NCI-H128 (cell line): ENCODE results near the gene SCN10A.

ENCODE experiments used
- DNase-seq: peaks from one replicate; lab custom pipeline; 2025; ENCODE audit not compliant: unreplicated experiment; lab: John Stamatoyannopoulos, UW

SCN10A gene

DNA sequence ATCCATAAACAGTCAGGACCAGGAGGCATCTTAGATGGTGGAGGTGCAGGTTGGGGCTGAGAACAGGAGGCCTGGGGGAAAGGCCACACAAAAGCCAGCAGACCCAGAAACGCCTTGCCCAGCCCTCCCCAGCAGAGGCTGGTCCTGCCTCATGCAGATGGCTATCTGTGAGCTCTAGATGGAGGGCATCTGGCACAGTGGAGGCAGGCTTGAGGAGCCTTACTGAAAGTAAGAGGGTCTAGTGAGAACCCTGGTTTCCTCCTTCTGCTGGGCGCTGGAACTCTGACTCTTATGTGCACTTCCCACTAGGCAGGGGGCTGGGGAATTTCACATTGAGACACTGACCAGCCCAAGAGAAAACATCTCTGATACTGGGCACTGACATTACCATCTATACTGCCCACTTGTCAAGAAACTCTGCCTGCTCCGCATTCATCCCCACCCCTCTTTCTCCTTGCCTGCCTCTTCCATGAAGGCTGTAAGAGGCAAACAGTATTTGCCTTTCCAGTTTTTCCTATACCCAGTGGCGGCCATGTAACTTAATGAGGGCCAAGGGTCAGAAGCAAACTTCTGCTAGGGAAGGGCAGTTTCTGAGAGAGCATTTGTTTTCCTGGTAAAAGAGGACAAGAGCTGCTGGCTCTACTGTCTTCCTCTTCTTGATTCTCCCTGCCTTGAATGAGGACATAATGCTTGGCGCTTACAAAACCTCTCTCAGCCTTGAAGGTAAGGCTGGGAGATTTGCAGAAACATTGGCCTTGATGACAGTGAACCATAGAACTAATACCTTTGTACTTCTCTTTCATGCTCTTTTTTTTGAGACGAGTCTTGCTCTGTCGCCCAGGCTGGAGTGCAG, 162.1 kb downstream of the SCN10A start:
- no peak for DNase-seq

DNA sequence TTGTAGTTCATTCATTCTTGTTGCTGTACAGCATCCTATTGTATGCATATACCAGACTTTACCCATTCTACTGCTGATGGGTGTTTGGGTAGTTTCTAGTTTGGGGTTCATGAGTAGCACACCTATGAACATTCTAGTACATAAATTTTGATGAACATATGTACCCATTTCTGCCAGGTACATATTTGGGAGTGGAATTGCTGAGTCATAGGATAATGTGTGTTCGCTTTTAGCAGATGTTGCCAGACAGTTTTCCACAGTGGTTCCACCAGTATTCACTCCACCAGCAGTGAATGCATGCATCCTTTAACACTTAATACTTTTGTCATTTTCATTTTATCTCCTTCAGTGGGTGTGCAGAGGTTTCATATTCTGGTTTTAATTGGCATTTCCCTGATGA, 163.1 kb downstream of the SCN10A start:
- no peak for DNase-seq

DNA sequence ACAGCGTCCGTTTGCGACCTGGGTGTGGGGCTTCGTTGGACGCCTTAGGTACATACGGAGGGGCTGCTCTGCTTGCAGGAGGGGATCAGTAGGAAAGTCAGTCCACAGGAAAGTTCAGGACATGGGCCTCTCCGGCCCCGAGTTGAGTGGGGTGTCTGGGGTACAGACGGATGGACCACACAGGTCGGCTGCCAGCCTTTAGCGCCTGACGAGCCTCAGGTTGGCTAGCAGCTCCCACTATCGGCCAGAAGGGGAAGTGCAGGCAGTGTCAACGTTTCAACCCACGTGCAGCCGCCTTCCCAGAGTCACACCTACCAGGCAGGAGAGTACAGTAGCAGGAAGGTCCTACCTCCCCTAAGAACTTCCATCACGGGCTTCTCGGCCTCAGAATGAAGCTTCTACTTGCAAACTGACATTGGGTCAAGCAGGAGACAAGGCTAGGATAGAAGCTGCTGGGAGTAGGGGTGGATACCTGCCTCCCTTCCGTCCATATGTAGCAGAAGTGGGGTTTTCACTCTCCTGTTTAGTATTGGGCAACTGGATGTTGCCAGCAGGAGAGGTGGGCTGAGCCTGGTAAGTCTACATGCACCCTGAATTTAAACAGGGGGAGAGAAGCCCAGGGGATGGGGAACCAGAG, 164.7 kb downstream of the SCN10A start:
- DNase-seq, result no peak

DNA sequence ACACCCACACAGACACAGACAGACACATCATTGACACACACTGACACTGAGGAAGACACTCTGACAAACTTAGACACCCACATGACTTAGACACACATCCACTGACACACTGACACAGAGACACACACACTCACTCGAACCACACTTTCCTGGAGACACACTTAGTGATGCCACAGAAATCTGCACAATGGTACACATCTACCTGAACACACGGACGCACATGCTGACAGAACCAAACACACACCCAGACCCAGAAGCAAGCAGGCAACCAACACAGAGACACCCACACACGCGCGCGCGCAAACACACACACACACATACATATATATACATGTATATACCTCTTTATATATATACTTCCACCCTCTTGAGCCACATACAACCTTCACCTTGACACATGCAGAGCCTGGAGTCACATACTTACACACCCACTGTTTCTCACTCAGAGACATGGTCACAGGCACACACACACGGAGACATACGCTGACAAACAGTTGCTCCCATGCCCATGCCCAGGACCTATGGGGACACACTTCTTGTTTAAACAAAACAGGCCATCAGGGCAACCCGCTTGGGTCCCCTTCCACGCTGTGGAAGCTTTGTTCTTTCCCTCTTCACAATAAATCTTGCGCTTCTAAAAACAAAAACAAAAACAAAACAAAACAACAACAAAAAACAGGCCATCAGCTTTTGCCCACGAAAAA, 165.6 kb downstream of the SCN10A start:
- no peak for DNase-seq

DNA sequence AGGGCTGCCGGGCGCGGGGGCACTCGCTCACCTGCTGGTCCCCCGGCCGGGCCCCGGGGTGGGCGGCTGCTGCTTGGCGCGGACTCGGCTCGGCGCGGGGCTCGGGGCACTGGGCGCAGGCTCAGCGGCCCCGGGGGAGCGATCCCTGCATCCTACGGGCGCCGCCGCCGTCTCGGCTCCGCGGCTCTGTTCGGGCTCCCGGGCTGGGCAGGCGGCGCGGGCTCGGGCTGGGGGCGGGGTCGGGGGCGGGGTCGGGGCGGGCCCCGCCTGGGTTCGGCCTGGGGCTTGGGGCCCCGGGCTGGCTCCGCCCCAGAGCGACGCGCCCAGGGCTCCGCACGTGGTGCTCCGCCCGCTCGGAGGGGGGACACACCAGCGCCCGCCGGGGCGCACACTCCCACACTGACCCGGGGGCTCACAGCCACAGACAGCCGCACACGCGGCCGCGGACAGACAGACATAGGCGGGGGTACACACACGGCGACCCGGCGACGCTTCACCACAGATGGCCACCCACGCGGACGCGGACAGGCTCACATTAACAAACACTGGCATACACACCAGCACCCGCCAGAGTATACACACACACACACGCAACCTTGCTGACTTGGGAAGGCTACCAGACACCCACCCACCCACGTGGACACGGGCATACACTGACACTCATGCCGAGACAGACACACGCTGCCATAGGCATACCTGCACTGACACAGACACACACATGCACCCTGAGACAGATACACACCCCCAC, 166.3 kb downstream of the SCN10A start, which contains the start of gene SCN5A:
SCN5A (minus strand) TSS at position 188 of the 748 bp plus-strand sequence. CDS start 16,380 bp downstream, outside the sequence.
- no peak for DNase-seq

DNA sequence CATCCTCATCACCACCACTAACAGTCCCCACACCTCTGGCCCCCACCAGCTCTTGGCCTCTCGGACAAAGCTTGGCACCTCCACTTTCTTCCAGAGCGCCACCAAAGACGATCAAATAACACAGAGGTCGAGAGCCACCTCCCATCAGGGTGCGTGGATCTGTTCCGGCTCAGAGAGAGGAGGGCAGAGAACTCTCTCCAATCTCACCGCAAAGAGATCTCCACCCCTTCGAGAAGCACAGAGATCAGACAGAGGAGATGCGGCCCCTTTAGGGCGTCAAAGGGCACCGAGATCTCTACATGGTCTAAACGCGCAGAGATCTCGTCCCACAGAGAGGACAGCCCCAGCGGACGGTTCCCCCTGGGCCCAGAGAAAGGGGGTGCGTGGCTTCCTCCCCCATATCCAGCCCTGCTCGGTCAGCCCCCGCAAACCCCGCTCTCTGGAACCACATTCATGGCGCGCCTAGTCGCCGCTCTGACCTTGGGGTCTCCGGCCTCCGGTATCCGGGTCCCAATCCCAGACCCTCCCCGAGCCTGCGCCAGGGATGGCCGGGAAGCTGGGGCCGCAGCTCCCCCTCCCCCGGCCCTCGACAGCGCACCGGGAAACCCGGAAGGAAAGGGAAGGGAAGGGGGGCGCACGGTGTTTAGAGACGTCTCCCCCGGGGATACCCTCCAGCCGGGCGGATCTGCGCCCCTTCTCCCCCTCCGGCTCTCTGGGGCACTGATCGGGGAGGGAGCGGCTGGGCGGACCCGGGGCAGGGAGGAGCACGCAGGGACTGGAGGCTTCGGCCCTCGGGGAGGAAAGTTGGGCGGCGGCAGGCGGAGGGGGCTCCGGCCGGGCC, 167.1 kb downstream of the SCN10A start:
- DNase-seq, result no peak

DNA sequence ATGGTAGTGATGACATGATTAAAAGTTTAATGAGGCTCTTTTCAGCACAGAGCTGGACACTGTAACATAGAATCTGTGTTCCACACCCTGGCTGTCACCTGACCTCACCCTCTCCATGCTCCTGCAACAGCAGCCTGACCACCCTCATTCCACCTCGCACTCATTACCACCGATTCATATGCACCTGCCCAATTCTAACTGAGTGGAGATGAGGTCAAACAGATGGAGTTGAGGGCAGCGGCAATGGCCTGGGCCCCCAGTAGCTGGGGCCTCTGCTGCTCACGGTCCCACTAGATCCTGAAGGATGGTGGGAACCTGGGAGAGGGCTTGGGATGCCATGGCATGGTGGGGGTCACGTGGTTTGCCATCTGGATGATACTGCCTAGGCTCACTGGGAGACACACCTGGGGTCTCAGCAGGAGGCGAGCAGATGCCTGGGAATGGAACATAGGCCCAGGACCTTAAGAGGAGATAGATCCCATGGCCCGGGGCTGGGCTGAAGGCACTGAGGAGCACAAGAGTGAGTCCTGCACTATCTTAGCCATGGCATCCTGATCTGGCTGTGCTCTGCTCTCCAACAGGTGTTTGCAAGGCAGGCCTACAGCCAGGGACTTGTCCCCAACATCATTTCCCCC, 167.9 kb downstream of the SCN10A start:
- no peak for DNase-seq

DNA sequence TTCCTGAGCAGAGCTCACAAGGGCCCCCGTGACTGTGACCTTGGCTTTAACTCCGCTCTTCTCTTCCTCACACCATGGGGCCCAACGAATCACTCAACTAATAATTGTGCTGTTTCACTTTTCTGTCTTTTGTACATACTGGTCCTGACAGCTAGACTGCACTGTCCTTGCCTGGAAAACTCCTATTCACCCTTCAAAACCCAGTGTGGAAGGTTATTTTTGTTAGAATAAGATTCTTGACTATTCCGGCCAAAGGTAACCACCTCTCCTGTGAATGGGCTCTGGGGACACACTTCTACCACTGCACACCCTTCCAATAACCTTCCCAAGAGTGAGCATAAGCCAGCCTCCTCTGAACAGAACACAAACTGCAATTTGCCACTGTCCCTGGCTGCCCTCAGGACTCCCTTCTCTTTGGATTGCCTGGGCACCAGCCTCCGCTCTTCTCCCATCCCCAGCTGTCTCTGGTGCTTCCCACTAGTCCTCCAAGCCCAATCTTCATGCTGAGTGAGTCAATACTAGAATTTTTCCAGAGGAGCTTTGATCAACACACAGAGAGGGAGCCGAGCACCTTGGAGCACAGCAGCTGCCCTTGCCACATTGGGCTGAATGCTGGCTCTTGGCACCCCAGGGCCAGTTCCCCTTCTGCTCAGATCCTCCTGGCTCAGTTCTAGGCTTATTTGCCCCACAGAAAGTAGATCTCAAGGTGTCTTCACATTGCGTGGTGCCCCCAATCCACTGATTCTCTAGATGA, 168.6 kb downstream of the SCN10A start:
- DNase-seq, result no peak
